ENCODE results near the gene CCDC78.

The CCDC78 gene

GRCh38 chr16:725463-726187, 618 bp downstream of the CCDC78 start:
- in situ Hi-C loops (cut with MboI; ENCODE audit: low sequenced_read_pairs) = no loop called here

- in situ Hi-C loops (cut with MboI; ENCODE audit: low sequenced_read_pairs) = no loop called here
Measured at GRCh38 chr16:725041-725376, 1.2 kb downstream of the CCDC78 start.

DNA sequence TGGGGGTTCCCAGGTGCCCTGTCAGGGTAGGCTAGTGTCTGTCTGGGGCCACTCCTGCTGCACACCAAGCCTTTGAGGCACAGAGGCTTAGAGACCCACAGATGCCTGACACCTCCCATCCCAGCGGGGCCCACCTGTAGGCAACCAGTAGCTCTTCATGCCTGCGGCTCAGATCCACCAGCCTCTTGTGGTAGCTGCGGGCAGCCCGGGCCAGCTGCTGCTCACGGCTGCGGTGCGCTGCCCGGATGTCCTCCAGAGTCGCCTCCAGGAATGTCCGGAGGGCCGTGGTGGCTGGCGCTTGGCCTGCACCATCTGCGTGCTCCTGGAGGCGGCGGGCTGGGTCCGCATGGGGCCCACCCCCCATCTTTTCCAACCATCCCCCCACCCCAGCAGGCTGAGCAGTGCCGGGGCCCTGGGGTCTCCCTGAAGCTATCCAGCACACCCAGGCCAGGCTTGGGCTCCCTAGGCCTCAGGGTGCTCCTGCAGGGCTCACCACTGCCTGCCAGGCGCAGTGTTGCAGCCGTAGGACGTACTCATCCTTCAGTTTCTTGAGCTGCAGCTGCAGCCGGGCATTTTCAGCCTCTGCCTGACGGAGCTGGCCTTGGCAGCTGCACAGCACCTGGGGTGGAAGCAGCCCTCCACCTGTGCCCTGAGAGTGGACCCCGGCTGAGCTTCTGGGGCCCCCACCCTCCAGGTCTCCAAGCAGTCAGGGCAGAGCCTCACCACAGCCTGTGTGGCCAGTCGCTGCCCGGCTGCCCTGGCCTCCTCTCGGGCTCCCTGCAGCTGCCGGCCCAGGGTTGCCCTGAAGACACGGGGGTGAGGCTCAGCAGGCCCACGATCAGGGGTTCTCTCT, 1.8 kb downstream of the CCDC78 start:
- in situ Hi-C loops (cut with MboI; ENCODE audit: low sequenced_read_pairs) = loop anchor here (25.0 kb wide), 1 partner anchor 338 kb away; the partner anchor contains the start of gene SSTR5

DNA sequence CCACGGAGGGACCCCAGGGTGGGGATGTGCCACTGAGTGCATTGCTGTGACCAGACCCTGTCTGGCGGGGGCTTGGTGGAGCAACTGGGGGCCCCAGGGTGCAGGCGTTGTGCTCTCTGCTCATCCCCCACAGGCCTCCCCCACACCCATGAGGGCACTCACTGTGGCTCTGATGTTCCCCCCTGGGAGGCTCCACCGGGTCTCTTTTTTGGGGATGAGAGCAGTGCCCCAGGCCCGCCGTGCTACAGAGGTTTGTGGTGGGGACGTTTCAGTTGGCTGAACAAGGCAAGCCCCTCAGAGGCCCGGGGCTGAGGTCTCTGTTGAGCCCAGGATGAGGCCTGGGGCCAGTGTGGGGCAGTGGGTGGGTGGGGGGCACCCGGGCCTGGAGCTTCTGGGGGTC, 2.5 kb downstream of the CCDC78 start:
- in situ Hi-C loops (cut with MboI; ENCODE audit: low sequenced_read_pairs) = loop anchor here (25.0 kb wide), 1 partner anchor 339 kb away; the partner anchor contains the start of gene SSTR5

GRCh38 chr16:722835-723633, 3.2 kb downstream of the CCDC78 start:
- in situ Hi-C loops (cut with MboI; ENCODE audit: low sequenced_read_pairs) = loop anchor here (25.0 kb wide), 1 partner anchor 339 kb away; the partner anchor contains the start of gene SSTR5

DNA sequence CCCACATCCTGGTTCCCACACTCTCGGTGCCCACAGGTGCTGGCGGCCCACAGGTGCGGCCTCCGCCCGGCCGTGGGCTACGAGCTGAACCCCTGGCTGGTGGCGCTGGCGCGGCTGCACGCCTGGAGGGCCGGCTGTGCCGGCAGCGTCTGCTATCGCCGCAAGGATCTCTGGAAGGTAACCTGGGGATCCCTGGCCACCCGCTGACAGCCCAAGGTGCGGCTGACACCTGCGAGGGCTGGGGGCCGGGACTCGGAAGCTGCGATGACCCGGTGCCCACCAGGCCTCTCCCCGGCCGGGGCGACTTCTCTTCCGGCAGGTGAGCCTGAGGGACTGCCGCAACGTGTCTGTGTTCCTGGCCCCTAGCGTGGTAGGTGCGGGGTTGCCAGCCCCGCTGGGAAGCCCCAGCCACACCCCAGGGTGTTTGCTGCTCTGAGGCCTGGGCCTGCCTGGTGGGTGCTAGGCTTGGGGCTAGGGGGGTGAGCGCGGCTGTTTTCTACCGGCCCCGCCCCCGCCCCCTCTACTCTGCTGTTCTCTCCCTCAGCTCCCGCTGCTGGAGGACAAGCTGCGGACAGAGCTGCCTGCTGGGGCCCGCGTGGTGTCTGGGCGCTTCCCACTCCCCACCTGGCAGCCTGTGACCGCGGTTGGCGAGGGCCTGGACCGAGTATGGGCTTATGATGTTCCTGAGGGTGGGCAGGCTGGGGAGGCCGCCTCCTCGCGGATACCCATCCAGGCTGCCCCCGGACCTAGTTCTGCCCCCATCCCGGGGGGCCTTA, 4.3 kb downstream of the CCDC78 start:
- in situ Hi-C loops (cut with MboI; ENCODE audit: low sequenced_read_pairs) = loop anchor here (25.0 kb wide), 1 partner anchor 340 kb away; the partner anchor contains the start of gene SSTR5

DNA sequence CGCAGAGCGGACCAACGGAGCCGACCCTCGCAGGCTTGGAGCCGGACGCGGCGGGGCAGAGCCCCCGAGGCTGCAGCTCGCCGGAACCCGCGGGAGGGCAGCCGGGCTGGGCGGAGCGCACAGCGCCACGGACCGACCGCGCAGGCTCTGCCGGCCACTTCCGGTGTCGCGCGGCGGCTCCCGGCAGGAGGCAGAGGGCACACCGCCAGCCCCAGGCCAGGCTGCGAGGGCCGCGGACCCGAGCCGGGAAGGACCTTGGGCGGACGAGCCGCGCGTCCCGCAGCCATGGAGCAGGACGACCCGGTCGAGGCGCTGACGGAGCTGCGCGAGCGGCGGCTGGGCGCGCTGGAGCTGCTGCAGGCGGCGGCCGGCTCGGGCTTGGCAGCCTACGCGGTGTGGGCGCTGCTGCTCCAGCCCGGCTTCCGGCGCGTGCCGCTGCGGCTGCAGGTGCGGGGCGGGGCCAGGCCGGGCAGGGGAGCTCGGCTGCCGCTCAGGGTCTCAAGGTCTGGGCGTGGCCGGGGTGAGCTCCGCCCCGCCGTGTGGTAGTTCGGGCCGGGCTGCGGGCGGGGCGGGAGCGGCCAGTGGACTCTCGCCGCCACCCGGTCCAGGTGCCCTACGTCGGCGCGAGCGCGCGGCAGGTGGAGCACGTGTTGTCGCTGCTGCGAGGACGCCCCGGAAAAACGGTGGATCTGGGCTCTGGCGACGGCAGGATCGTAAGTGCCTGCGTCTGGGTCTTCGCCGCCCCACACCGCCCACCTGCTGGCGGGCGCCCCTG, 5.1 kb downstream of the CCDC78 start, which contains the start of gene ANTKMT:
TSS of gene ANTKMT (plus strand) at position 157 of the 775 bp plus-strand sequence. CDS start at position 286, 129 bp downstream.
- in situ Hi-C loops (cut with MboI; ENCODE audit: low sequenced_read_pairs) = loop anchor here (25.0 kb wide), 1 partner anchor 341 kb away; the partner anchor contains the start of gene SSTR5

GRCh38 chr16:720447-720989, 5.7 kb downstream of the CCDC78 start:
- in situ Hi-C loops (cut with MboI; ENCODE audit: low sequenced_read_pairs) = loop anchor here (25.0 kb wide), 1 partner anchor 342 kb away; the partner anchor contains the start of gene SSTR5

- in situ Hi-C loops (cut with MboI; ENCODE audit: low sequenced_read_pairs) = loop anchor here (25.0 kb wide), 1 partner anchor 342 kb away; the partner anchor contains the start of gene SSTR5
Measured at GRCh38 chr16:719815-720446, 6.3 kb downstream of the CCDC78 start.

DNA sequence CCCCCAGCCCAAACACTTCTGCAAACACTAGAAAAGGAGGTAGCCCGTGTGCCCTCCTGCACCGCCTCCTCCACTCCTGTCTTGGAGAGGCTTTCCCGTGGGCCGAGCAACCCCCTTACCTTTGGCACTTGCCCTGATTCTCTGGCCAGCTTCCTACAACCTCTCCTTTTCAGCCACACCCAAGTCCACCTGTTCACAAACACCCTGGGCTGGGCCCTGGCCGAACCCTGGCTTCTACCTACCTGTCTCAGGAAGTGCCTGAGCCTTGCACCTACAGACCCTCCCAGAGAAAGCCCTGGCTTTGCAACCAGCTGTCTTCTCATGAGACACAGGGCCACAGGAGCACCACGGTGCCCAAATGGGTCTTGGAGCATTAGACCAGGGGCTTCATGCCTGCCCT, 7.3 kb downstream of the CCDC78 start:
- in situ Hi-C loops (cut with MboI; ENCODE audit: low sequenced_read_pairs) = loop anchor here (25.0 kb wide), 1 partner anchor 343 kb away; the partner anchor contains the start of gene SSTR5

GRCh38 chr16:718389-718788, 7.9 kb downstream of the CCDC78 start:
- in situ Hi-C loops (cut with MboI; ENCODE audit: low sequenced_read_pairs) = loop anchor here (25.0 kb wide), 1 partner anchor 344 kb away; the partner anchor contains the start of gene SSTR5

GRCh38 chr16:717450-718245, 8.6 kb downstream of the CCDC78 start:
- in situ Hi-C loops (cut with MboI; ENCODE audit: low sequenced_read_pairs) = loop anchor here (25.0 kb wide), 1 partner anchor 345 kb away; the partner anchor contains the start of gene SSTR5

GRCh38 chr16:716768-717325, 9.4 kb downstream of the CCDC78 start:
- in situ Hi-C loops (cut with MboI; ENCODE audit: low sequenced_read_pairs) = loop anchor here (25.0 kb wide), 1 partner anchor 345 kb away; the partner anchor contains the start of gene SSTR5

- in situ Hi-C loops (cut with MboI; ENCODE audit: low sequenced_read_pairs) = loop anchor here (25.0 kb wide), 1 partner anchor 346 kb away; the partner anchor contains the start of gene SSTR5
Measured at GRCh38 chr16:716200-716568, 10.1 kb downstream of the CCDC78 start.

DNA sequence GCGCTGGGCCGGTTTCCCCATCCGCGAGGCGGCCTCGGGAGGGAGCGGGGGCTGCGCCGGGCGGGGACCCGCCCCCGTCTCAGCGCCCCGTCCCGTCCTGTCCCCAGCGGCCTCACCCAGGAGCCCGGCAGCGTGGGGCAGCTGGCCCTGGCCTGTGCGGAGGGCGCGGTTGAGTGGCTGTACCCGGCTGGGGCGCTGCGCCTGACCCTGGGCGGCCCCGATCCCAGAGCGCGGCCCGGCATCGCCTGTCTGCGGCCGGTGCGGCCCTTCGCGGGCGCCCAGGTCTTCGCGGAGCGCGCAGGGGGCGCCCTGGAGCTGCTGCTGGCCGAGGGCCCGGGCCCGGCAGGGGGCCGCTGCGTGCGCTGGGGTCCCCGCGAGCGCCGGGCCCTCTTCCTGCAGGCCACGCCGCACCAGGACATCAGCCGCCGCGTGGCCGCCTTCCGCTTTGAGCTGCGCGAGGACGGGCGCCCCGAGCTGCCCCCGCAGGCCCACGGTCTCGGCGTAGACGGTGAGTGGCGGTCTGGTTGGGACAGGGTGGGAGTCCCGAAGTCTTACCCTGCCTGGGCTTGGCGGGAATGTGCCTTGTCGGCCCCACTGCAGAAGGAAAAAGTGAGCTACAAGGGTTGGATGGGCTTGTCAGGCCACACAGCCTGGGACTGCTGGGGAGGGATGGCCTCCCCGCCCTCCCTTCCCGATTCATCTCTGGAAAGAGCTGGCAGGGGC, 10.6 kb downstream of the CCDC78 start:
- in situ Hi-C loops (cut with MboI; ENCODE audit: low sequenced_read_pairs) = loop anchor here (25.0 kb wide), 1 partner anchor 347 kb away; the partner anchor contains the start of gene SSTR5
